GM21528 (cell line): Measurements from ENCODE around the gene DGKG.

Source experiments
- ATAC-seq: cut with Tn5 transposase; IDR thresholded peaks from one replicate; pipeline ENCODE4 v1.9.1; 2021; ENCODE audit warnings: mild to moderate bottlenecking, moderate library complexity; ENCODE audit not compliant: unreplicated experiment, low FRiP score

Gene DGKG

DNA sequence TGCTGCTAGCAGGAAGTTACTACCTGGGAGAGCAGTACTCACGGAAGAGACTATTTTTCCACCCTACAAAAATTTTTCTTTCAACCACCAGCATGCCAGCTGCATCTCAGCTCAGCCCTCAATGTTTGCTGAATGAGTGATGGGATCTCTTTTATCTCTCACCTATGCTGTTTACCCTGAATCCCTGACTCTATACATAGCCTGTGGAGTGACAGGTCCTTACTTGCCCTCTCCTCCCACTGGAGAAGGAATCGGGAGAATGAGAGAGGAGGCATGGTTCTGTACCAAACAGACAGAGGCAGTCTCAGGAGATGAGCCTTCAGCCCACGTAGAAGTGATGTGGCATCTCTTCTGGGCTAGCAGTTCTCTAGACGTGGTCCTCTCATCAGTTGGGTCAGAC lies 6.7 kb upstream of the DGKG start:
- ATAC-seq = no peak

DNA sequence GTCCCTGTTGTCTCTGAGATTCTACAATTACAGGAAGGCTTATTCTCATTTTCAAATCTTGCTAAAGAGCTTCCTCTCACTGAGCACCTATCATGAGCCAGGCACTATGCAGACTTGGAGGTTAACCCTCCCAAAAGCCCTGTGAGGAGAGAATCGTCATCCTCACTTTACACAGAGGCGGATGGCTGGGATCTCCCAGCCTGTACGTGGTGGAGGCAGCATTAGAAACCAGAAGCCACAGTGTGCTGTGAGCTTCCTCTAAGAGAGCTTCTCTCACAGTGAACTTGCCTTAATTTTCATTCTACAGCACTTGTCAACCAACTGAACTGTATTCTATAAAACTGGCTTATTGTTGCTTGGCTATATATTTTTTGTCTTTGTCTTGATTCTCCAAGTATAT lies 6.1 kb upstream of the DGKG start:
- no peak for ATAC-seq

DNA sequence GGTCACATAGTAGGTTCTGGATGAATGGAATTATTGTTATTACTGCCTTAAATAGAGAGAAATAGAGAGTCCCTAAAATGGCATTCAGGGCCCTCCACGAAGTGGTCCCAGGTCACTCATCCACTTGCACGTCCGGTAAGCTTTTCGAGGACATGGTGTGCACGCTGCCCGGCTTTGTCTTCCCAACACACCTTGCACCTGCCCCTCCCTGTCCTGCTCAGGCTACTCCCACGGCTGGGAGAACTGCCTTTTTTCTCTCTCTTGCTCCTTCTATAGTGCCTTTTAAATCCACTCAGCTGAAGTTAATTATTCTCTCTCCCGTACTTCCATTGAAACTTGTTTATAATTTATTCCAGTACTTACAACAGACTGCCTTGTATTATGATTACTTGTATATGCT lies 5.6 kb upstream of the DGKG start:
- no peak for ATAC-seq

DNA sequence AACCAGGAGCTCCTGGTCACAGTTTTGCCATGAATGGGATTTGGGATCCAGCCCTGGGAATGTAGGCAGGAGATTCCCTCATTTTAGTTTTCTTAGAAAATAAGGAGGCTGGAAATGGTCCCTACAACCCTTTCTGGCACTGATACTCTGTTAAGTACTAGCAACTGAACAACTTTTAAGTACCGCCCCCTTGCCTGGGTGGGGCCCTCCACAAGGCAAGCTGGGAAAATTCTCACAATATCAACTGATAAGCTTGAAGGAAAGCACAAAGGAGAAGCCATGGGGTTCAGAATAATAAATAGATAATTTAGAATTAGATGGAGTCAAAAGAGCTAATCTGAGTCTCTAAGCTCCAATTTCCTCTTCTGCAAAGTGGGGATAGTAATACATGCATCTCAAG lies 4.2 kb upstream of the DGKG start:
- ATAC-seq = no peak

DNA sequence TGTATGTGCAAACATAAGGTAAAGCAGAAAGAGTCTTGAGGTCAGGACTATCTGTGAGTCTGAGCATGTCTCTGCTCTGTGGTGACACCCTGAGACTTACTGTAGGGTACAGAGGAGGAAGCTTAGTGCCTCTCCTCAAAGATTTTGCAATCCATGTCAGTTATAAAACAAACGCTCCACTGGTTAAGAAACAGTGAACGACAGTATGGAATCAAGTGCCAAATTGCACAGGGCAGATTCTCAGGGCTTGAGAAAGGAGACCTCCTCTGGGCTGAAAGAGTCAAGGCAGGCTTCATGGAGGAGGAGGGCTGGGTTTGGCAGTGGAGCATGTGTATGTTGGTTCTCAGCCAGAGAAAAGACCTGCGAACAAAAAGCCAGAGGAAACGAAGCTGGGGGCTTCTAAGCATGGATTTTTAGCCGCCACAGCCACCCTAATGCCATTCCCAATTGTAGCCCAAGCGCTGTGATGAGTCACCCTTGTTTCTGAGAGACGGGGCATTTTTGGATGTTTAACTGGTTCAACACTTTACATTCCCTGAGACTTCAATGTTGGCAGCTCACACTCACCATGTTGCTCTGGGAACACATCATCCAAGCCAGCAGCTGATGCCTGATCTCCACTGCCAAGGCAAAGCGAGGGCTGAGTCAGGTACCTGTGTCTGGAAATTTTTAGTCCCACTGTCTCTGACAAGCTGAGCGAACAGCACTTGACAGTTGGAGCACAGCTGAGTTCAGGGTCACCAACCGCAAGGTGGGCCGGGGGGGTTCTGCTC lies 3.4 kb upstream of the DGKG start:
- ATAC-seq = no peak

DNA sequence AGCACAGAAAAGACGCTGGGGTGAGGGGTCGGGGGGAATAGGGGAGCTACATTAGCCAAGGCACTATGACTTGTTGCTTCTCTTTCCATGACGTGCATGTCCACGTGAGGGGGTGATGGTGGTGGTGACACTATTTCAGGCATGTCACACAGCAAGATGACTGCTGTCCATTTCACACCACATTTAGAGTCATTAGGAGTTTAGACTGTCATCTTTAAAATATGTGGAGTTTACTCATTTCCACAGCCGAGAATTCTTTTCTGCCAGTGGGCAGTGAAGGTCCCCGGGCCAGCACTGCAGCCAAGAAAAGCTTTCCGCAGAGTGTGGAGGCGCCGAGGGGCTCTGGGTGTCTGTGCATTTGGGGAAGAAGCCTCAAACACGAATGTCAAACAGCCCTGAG lies 954 bp upstream of the DGKG start:
- no peak for ATAC-seq

DNA sequence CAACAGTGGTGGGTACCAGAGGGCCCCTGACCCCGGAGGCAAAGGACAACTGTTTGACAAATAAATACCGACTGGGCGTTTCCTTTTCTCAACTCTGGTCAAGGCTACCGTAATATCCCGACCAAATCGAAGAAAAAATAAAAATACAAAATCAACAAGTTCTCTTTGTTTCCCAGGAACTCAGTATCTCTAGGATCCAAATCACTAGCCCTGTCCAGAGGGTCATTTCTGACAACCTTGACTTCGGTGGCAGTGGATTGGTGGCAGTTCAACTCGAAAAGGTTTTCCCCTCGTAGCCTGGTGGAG lies 456 bp upstream of the DGKG start:
- no peak for ATAC-seq

DNA sequence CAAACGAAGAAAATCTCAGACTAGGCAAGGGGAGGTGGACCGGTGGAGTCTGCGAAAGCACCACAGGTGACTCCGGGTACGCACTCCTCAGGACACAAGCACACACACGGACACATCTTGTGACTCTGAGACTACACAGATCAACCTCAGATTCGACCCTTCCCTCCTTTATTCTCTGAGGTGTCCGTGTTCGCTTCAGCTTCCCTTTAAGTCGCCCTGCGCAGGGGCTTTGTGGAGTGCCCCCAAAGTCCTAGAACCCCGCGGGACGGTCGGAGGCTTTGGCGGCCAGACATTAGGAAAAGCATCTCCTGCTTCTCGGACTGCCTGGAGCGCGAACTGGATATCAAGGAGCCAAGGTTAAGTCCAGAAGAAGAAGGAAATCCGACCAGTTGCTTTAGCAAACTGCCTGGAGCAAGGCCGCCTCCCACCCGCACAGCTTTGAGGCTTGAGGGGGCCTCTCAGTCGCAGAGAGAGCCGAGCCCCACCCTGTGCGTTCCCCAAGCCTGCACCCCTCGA lies 730 bp downstream of the DGKG start:
- ATAC-seq = no peak

DNA sequence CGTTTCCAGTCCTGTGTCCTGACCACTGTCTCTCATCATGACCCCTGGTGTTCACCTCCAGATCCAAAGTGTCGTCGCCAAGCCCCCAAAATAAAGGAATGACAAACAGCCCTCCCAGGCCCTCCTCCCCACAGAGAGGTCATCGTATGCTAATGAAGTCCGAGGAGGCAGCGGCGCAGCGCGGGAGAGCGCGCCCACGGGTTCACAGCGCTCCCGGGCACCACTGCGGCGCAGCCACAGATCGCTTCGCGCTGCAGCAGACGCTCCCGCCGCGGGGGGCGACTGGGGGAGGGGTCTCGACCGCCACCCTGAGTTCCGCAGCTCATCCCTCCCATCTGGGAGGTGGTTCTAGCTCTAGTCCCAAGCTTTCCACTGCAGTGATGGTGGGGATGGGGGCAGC lies 1.3 kb downstream of the DGKG start:
- no peak for ATAC-seq

DNA sequence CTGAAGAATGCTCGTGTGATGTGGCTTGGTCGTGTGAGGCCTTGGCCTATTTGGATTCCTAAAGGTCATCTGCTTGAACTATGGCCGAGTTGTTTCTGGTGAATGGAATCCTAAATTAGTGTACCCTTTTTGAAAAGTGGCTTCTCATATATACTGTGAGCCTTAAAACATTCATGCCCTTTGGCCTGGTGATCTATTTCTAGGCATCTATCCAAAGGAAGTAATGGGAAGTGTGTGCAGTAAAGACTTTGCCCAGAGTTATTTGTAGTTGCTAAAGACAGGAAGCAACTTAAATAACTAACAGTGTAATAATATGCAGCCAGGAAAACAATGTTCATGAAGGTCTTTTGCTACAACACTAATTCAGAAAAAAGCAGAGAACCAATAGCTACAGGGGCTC lies 3.0 kb downstream of the DGKG start:
- ATAC-seq = no peak

DNA sequence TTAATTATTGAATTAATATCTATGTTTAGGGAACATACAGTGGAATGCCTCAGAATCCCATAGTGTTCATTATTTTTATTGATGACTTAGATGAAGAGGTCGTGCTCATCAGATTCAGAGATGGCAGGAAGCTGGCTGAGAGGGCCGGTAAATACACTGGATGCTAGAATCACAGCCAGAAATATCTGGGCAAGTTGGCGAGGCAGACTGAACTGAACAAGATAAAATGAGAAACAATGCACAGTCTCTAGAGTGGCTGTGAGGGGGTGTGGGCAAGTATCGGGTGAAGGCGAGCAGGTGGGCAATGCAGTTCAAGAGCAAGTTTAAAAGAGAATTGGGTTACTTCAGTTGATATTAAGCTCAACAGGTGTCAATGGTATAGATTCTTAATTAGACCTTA lies 5.9 kb downstream of the DGKG start:
- no peak for ATAC-seq

DNA sequence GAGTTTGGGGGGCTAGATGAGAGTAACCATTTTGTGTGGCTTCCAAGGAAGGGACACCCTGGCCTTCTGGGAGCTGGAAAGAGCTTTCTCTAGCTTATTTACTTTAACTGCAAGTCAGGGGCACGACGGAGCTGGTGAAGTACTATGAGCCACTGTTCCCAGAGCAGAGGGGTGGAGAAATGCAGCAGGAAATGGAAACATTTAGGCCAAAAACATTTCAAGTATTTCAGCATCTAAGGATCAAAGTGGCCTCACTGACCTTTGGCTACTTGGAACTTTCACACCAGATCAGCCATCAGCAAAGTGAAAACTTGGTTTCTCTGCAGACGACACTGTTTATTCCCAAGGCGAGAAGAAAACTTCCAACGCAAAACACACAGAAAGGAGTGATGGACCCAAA lies 7.9 kb downstream of the DGKG start:
- ATAC-seq = no peak

DNA sequence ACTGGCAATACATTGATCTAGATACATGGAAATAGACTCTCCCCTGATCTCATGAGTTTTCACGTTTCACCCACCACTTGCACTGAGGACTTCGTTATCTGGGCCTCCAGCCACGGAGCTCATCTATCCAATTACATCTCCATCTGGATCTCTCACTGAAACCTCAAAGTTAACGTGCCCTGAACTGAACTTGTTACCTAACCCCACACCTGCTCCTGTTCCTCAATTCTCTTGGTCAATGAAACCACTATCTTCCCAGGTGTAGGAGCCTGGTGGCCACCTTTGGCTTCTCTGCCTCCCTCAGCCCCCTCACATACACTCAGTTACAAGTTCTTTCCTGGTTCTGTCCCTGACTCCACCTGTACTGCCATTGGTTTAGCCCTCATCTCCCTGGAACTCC lies 9.7 kb downstream of the DGKG start:
- ATAC-seq = no peak

DNA sequence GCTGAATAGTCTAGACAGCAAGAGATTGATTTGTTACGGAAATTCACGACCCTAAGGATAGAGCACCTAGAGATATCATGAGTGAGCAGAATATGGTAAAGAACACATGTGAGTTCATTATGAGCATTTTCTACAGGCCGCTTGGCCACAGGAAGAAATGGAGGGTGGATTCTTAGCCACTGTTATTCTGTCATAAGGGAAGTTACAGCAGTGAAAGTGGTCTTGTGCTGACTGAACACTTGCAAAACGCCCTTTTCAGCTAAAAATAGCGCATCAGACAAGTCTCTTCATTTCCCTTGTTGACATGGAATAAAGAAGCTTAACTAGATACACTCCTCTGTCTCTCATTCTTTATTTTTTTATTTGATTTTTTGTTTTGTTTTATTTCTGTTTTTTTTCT lies 19.8 kb downstream of the DGKG start:
- ATAC-seq = no peak

DNA sequence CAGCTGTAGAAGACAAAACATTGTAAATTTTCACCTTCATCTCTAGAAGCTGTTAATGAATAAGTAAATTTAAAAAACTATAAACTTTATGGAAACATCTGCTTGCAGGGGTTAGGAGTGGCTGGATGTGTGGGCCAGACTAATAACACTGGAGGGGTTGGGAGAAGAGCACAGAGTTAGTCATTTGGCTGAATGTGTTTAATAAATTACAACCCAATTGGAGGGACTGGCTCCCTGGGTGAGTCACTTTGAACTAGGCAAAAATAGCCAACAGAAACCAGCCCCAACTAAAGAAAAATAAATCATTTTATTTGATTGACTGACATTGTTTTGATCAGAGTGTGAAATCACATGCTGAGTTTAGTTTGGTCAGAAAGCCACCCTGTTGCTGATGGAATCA lies 21.8 kb downstream of the DGKG start:
- no peak for ATAC-seq

DNA sequence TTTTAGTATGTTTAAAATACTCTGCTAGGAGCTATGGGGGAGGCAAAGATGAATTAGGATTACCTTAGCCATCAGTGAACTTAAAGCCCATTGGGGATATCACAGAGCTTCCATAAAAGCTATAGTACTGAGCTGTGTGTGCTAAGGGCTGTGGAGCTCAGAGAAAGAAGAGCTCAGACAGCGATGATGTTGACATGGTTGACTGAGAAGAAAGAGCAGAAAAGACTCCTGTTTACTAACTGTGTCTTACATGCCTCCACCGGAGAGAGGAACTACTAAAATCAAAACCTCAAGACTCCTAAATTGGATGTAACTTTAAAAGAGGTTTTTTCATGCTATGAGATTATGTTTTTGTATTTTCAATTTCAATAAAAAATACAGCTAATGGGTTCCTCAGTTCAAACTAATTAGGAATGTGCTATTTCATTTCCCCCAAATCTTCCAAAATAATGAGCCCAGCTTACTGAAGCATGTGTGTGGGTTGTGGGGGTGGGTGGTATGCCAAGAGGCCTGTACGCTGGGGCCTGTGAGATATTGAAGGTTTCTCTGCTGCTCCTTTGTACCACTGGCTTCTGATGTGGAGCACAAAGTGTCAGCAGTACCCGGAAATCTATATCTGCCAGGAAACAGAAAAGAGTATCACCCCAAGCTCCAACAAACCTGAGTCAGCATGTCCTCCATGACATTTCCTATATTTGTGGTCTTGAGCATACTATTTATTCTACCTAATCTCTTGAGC lies 22.7 kb downstream of the DGKG start:
- no peak for ATAC-seq

DNA sequence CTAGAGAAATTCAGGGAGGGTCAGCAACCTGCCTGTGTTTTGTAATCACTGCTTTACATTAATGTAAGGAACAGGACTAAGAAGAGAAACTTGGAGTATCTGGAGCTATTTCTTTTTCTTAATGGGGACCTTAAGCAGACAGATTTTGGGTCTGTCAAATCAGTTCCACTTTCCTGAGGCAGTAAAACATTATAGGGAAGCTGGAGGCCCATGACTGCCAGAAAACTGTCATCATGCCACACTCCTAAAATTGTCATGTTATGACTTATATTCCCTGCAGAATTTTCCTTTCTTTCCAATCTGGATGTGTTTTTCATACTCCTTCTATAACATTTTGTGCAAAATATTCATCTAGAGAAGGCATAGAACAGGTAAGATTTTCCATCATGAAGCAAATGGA lies 28.8 kb downstream of the DGKG start:
- no peak for ATAC-seq

DNA sequence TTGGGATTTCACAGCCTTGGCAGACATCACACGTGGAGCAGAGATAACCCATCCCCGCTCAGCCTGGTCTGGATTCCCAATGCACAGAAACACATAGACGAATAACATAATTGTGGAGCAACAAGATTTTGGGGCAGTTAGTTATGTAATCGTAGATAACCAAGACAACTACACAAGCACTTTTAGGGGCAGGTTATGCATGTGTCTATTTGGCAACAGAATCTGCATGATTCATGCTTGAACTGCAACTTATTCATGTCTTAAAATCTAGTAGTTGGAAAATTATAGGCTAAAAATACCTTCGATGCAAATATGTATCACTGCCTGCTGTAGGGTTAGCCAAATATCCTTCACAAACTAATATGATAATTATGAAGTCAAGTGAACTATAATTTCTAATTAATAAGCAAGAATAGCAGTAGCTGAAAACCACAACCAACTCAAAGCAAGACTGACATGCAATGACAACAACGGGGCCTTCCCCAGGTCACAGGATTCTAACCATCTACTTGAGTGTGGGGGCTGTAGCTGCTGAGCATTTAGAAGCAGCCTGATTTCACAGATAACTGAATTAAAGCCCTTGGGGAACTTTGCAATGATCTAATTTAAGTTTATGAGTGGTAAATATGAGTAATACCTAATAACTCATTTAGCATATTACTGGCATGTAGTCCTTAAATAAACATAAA lies 31.1 kb downstream of the DGKG start:
- ATAC-seq = no peak

DNA sequence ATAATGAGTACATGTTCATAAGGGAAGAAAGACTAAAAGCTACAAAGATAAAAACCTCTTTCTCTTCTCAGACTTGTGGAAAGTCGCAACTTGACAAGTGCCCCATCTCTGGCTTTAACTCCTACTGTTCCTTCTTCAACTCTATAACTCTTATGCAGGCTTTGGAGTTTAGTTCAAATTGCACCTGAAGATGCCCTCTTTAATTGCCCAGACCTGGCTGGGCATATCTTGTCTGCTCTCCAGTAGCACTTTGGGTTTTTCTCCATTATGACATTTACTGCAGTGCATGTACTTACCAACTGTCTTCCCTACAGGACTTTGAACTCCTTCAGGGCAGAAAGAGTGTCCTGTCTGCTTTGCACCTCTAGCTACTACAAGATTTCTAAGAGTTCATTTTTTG lies 32.4 kb downstream of the DGKG start:
- ATAC-seq = no peak

DNA sequence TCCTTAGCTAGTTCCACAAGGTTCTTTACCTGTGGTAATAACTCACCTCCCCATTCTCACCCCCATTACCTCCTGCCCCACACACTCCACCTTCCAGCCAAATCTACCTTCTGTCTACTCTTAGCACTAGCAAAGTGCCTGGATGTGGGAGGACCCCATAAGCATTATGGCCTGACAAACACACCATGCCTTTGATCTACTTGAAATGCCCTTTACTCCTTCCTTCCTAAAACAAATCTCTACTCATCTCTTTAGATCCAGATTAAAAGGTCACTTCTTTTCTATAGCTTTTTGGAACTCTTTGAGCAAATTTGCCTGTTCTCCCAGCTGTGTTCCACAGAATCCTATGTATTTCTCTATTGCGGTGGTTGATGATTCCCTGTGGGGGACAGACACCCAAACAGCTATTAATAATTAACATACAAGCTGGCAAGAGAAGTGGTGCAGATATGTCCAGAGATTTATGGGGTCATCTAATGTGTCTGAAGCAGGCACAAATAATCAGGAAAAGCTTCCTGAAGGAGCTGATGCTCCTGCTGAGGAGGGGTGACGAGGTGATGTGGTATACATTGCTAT lies 34.0 kb downstream of the DGKG start:
- ATAC-seq = no peak

DNA sequence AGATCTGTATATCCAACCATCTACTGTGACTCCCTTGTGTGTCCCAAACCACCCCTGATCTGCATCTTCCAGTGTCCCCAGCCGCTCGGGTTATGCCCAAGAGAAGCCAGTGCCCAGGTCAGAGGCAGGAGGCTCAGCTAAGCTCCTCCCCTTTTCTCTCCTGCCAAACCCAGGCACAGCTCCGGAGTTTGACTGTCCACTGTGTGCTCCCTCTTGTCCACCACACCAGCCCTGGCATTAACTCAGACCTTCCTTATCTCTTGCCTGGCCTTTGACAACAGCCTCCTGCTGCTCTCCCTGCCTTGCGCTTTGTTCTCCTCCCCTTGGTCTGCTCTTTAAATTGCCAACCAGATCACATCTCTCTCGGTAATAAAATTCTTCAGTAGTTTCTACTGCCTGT lies 39.3 kb downstream of the DGKG start:
- no peak for ATAC-seq
